Activated B cell treated with CpG ODN at 0.5 μM for 24 hours (primary cell): ENCODE results near the gene DRAM2. TPM values are rescaled to one million over a fixed set of nuclear protein-coding genes. Genes with fewer than 3 reads are reported as not detected.
A peak's percentile ranks its signal among the peaks of the same experiment; 100 is the strongest.

Experiments
- ATAC-seq: fragments of 200-7000 bp; cut with Tn5 transposase; one replicate; pipeline ENCODE4 v1.10.0; 2021; ENCODE audit warnings: low read depth, mild to moderate bottlenecking, moderate library complexity
- CTCF ChIA-PET: fragments of 350-600 bp; sonication (Branson Sonifier 250); formaldehyde crosslinking; loops from one replicate; lab custom pipeline; 2021; ENCODE audit warnings: antibody characterized with exemption; lab: Charles Lee
- POLR2A ChIA-PET: fragments of 350-600 bp; sonication (Branson Sonifier 250); formaldehyde crosslinking; loops from one replicate; lab custom pipeline; 2021; ENCODE audit warnings: antibody characterized with exemption; lab: Charles Lee
- DNase-seq: peaks from one replicate; pipeline ENCODE4 v3.0.0; 2022
- H3K27ac Mint-ChIP-seq: one replicate; pipeline ENCODE4 v1.8.0; 2020; ENCODE audit warnings: mixed read lengths
- H3K27me3 Mint-ChIP-seq: one replicate; pipeline ENCODE4 v1.8.0; 2021; ENCODE audit warnings: mixed read lengths
- H3K36me3 Mint-ChIP-seq: one replicate; pipeline ENCODE4 v1.8.0; 2021; ENCODE audit warnings: low read depth, mixed read lengths
- H3K4me1 Mint-ChIP-seq: one replicate; pipeline ENCODE4 v1.8.0; 2021; ENCODE audit warnings: mixed read lengths
- H3K4me3 Mint-ChIP-seq: one replicate; pipeline ENCODE4 v1.8.0; 2020; ENCODE audit warnings: mild to moderate bottlenecking, mixed read lengths
- H3K9me3 Mint-ChIP-seq: one replicate; pipeline ENCODE4 v1.8.0; 2020; ENCODE audit warnings: mixed read lengths
- CTCF ChIP-seq: fragments of 200-600 bp; IDR thresholded peaks from one replicate; pipeline ENCODE4 v1.8.0; 2022; ENCODE audit warnings: antibody characterized with exemption, mild to moderate bottlenecking
- intact Hi-C: fragments of 100-400 bp; cut with micrococcal nuclease; formaldehyde crosslinking; loops from one replicate; pipeline ENCODE4 v1.15.1; 2024
- total RNA-seq: library from RNA; stranded (reverse); gene quantifications from 2 replicates; pipeline ENCODE4 v1.2.3, GENCODE V29; 2022

Gene DRAM2
- total RNA-seq, 1 donor from 2014 or later, result 77.6 TPM

DNA sequence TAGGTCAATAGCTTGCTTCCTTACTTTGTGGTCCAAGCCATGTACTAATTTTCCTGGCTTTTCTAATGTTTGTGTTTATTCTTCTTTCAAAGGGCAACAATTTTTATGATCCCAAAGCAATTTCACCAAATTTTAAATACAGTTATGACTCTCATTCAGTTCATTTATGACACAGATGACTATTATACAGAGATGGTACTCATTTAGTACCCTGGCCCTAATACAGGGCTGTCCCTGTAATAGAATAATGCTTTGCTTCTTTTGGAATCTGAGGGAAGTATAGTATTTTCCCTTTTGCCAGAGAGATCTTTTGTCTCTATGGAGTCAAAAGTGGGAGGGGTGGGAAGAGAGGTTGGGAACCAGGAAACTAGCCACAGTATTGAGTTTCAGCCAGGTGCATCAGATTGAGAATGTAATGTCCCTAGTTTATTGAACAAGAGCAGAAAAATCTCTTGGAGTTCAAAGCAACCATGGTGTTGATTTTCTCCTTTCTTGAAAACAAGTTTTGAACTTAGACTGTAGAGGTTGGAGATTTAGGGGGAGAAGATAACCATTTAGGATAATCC, 40.2 kb upstream of the DRAM2 start:
- intact Hi-C loops, result loop anchor here (2.0 to 5.0 kb wide), 3 partner anchors 13 to 148 kb away; partner anchors contain the start of genes CEPT1 and DRAM2
- Mint-ChIP-seq H3K4me1 (peaks cover 61% of the 10 kb centered on the region), H3K36me3 (peaks cover 85% of the 10 kb centered on the region), H3K27ac (peak overlapping the region; percentile 64), H3K27me3 (no peaks in the 10 kb centered on the region), H3K9me3 (no peaks in the 10 kb centered on the region), H3K4me3 (no peak overlapping the region)
- POLR2A ChIA-PET, result no interaction called here
- no peak for TF ChIP-seq CTCF
- CTCF ChIA-PET, result no interaction called here
- no peak for DNase-seq
- no peak for ATAC-seq

GRCh38 chr1:111176678-111177077, 36.8 kb upstream of the DRAM2 start:
- peaks cover 64% of the 10 kb centered on the region for H3K4me1 Mint-ChIP-seq
- no peak overlapping the region for H3K4me3 Mint-ChIP-seq
- H3K27me3 Mint-ChIP-seq, result no peaks in the 10 kb centered on the region
- peaks cover 86% of the 10 kb centered on the region for H3K36me3 Mint-ChIP-seq
- POLR2A ChIA-PET, result no interaction called here
- CTCF ChIA-PET, result no interaction called here
- intact Hi-C loops, result loop anchor here (2.0 to 5.0 kb wide), 3 partner anchors 14 to 144 kb away; partner anchors contain the start of genes CEPT1 and DRAM2
- peak overlapping the region; percentile 69 for H3K27ac Mint-ChIP-seq
- no peaks in the 10 kb centered on the region for H3K9me3 Mint-ChIP-seq
- no peak for TF ChIP-seq CTCF
- no peak for DNase-seq
- peak; percentile 64 for ATAC-seq

DNA sequence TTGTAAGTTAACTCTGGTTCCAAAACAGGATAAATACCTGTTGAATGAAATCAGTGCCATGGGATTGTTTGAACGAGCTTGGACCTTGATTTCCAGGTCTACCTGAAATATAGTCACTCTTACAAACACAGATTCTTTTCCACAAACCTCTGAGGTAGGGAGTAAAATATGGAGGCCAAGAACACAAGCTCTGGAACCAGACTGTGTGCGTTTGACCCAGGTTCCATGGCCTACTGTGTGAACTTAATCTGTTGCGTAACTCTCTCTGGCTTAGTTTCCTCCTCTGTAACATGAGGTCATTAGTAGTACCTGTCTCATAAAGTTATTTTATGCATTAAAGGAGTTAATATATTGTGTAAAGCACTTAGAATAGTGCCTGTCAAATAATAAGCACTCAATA, 35.5 kb upstream of the DRAM2 start:
- ATAC-seq, result no peak
- TF ChIP-seq CTCF, result no peak
- no peak overlapping the region for H3K4me3 Mint-ChIP-seq
- H3K27ac Mint-ChIP-seq, result no peak overlapping the region
- peaks cover 63% of the 10 kb centered on the region for H3K4me1 Mint-ChIP-seq
- no peak for DNase-seq
- intact Hi-C loops, result loop anchor here (5.0 kb wide), 2 partner anchors 33 to 143 kb away; partner anchors contain the start of genes CEPT1 and DRAM2
- no peaks in the 10 kb centered on the region for H3K9me3 Mint-ChIP-seq
- peaks cover 86% of the 10 kb centered on the region for H3K36me3 Mint-ChIP-seq
- CTCF ChIA-PET, result no interaction called here
- POLR2A ChIA-PET, result interaction anchor here (0.6 kb wide), 1 partner anchor 273 kb away, joined by 3 read pairs; no protein-coding TSS in a partner anchor
- no peaks in the 10 kb centered on the region for H3K27me3 Mint-ChIP-seq

DNA sequence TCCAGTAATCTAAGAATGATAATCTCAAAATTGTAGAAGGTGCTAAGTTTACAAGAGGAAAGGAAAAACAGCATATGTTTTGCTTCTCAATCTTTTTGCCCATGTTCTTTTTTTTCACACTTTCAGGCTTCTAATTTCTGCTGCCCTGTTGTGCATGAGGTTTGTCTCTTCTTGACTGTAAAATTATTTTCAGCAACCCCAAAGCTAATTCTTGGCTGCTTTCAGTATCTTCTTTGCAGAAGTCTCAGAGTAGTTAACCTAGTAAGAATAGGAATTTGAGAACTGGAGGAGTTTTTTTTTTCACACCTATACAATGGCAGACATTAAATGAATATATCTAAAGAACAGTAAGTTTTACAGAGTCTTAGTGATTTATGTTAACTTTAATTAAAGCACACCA, 34.2 kb upstream of the DRAM2 start:
- Mint-ChIP-seq H3K4me3 (no peak overlapping the region), H3K4me1 (peaks cover 58% of the 10 kb centered on the region), H3K27me3 (no peaks in the 10 kb centered on the region), H3K36me3 (peaks cover 83% of the 10 kb centered on the region), H3K27ac (peak overlapping the region; percentile 66), H3K9me3 (no peaks in the 10 kb centered on the region)
- intact Hi-C loops, result no loop called here
- DNase-seq (no peak), ATAC-seq (no peak)
- ChIA-PET CTCF (interaction anchor here (1.6 kb wide), 1 partner anchor 144 kb away, joined by 4 read pairs; no protein-coding TSS in a partner anchor), POLR2A (no interaction called here)
- TF ChIP-seq CTCF, result no peak

- POLR2A ChIA-PET, result no interaction called here
- H3K4me1 Mint-ChIP-seq, result peaks cover 59% of the 10 kb centered on the region
Measured at GRCh38 chr1:111172463-111172862, 32.6 kb upstream of the DRAM2 start.

More at GRCh38 chr1:111172463-111172862, 32.6 kb upstream of the DRAM2 start:
- Mint-ChIP-seq H3K4me3 (no peak overlapping the region), H3K27me3 (no peaks in the 10 kb centered on the region), H3K9me3 (no peaks in the 10 kb centered on the region), H3K27ac (peak overlapping the region; percentile 57), H3K36me3 (peaks cover 84% of the 10 kb centered on the region)
- intact Hi-C loops, result no loop called here
- DNase-seq, result no peak
- no peak for TF ChIP-seq CTCF
- CTCF ChIA-PET, result no interaction called here
- ATAC-seq, result no peak
